Parathyroid adenoma (tissue), 2 donors: ENCODE measurements around the gene TPD52L2.

ENCODE experiments used
- H2AFZ ChIP-seq: fragments of 300-600 bp; sonication (generic); one replicate; pipeline ENCODE4 v1.7.0; 2017; ENCODE audit warnings: antibody characterized with exemption, mild to moderate bottlenecking
- H3K27ac ChIP-seq: fragments of 300-600 bp; sonication (generic); one replicate; pipeline ENCODE4 v1.7.0; 2017
- H3K27me3 ChIP-seq: fragments of 300-600 bp; sonication (generic); one replicate; pipeline ENCODE4 v1.7.0; 2017; ENCODE audit warnings: low read length; ENCODE audit not compliant: control insufficient read depth, insufficient read depth
- H3K36me3 ChIP-seq: fragments of 300-600 bp; sonication (generic); one replicate; pipeline ENCODE4 v1.7.0; 2017; ENCODE audit warnings: low read length; ENCODE audit not compliant: control insufficient read depth, insufficient read depth
- H3K4me1 ChIP-seq: fragments of 300-600 bp; sonication (generic); one replicate; pipeline ENCODE4 v1.7.0; 2017; ENCODE audit warnings: control low read depth
- H3K4me2 ChIP-seq: fragments of 300-600 bp; sonication (generic); one replicate; pipeline ENCODE4 v1.7.0; 2017; ENCODE audit warnings: low read length
- H3K4me3 ChIP-seq: fragments of 300-600 bp; sonication (generic); one replicate; pipeline ENCODE4 v1.7.0; 2017; ENCODE audit warnings: low read depth, low read length
- H3K79me2 ChIP-seq: fragments of 300-600 bp; sonication (generic); one replicate; pipeline ENCODE4 v1.7.0; 2017; ENCODE audit warnings: control low read depth
- H3K9ac ChIP-seq: fragments of 300-600 bp; sonication (generic); one replicate; pipeline ENCODE4 v1.7.0; 2017; ENCODE audit warnings: mild to moderate bottlenecking
- H3K9me3 ChIP-seq: fragments of 300-600 bp; sonication (generic); one replicate; pipeline ENCODE4 v1.7.0; 2017; ENCODE audit warnings: low read length; ENCODE audit not compliant: control insufficient read depth
- CTCF ChIP-seq: fragments of 300-600 bp; sonication (generic); IDR thresholded peaks from one replicate; pipeline ENCODE4 v1.7.0; 2017; ENCODE audit warnings: antibody characterized with exemption, mild to moderate bottlenecking
- donor health status: primary hyperparathyroidism.

The TPD52L2 gene

DNA sequence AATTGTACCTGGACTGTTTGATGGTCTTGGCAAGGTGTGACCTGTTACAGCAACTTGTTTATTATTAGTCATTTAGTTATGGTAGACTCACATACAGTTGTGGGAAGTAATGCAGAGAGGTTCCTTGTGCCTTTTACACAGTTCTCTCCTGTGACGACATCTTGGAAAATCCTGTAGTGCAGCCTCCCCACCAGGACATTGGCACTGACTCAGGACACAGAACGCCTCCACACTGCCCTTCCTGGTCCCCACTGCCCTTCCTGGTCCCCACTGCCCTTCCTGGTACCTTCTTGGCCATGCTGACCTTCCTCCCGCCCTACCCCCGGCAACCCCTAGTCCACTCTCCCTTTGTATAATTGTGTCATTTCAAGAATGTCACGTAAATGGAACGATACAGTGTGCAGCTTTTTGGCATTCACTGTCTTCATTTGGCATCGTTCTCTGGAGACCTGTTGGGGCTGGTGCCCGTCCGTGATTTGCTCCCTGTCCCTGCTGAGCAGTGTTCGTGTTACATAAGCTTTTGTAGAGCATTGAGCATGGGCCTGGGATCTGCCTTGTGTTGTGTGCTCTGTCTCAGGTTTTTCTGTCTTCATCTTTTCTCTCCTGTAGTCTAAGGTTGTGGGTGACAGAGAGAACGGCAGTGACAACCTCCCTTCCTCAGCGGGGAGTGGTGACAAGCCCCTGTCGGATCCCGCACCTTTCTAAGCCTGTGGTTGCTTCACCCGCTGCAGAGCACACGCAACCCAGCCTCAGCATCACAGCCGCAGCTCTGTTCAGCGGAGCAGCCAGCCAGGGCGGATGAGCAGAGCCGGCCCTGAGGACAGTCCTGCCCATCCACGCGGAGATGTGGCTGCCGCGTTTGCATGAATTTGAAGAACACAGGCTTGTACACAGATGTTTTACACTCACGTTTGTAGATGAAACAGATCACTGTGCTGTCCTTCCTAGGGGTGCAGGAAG is 24.5 kb downstream of the TPD52L2 start:
- Histone ChIP-seq H3K27ac (no peak overlapping the region), H3K79me2 (peaks cover 4% of the 10 kb centered on the region), H3K4me2 (no peak overlapping the region), H3K4me1 (no peaks in the 10 kb centered on the region), H3K36me3 (no peaks in the 10 kb centered on the region), H3K9ac (no peak overlapping the region), H3K4me3 (no peak overlapping the region), H3K9me3 (no peaks in the 10 kb centered on the region), H2AFZ (no peak overlapping the region), H3K27me3 (no peaks in the 10 kb centered on the region)
- TF ChIP-seq CTCF = no peak

- Histone ChIP-seq H3K27me3 (no peaks in the 10 kb centered on the region), H3K9ac (no peak overlapping the region), H2AFZ (no peak overlapping the region), H3K36me3 (no peaks in the 10 kb centered on the region), H3K79me2 (peaks cover 2% of the 10 kb centered on the region), H3K4me3 (no peak overlapping the region), H3K4me1 (no peaks in the 10 kb centered on the region), H3K27ac (no peak overlapping the region), H3K9me3 (no peaks in the 10 kb centered on the region), H3K4me2 (no peak overlapping the region)
- TF ChIP-seq CTCF = no peak
Observed at GRCh38 chr20:63890201-63890576, 25.1 kb downstream of the TPD52L2 start.

DNA sequence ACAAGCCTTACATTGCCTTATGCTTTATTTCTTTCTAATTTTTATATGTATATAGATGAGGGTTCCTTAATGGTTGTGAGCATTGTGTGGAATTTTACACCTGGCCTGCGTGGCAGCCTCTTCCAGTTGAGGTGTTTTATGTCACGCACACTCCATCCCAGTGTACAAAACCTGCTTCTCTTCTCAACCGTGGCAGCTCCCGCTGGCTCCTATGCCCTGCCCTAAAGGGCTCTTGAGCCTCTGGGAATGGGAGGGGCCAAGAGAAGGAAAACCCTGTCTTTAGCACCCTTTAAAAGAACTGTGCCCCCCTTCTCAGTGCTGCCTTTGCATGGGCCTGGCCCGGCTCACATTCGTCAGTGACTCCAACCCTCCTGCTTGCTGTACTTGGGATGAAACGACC is 25.5 kb downstream of the TPD52L2 start:
- no peak for TF ChIP-seq CTCF
- Histone ChIP-seq H3K9ac (no peak overlapping the region), H3K4me1 (no peaks in the 10 kb centered on the region)

DNA sequence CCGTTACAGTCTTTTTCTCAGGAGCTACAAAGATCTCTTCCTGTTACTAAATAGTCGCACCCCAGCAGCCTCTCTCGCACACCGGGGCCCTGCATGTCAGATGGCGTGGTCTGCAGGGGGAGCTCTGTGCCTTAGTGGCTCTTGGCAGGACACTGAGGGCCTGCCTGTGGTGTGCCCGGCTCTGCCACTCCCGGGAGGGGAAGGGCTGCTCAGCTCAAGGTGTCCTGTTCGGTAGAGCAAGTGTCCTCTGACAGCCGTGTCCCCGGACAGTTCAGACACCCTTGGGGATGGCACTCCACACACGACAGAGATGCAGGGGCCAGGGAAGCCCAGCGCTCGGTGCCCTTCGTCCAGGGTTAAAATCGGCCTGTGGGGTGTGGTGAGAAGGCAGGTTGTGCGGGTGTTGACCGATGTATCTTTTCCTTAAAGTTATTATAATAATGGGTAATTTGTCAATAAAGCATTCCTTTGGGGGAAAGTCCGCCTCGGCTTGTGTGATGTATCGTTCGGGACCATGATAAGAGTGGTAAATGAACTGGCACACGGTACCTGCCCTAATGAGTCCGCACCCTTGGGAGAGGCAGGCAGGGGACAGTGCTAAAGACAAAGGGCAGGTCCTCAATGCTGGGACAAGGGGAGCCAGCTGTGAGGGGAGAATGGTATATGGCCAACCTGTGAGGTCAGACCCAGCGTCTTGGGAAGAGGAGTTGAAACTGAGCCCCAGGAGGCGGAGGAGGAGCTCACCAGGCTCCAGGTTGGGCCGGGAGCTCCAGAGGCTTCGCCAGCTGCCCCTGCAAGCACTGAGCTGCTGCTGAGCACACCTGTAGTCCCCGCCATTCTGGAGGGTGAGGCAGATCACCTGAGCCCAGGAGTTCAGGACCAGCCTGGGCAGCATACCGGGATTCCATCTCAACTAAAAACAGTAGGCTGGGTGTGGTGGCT is 26.3 kb downstream of the TPD52L2 start:
- H3K79me2 ChIP-seq = peaks cover 2% of the 10 kb centered on the region
- H3K4me1 ChIP-seq = no peaks in the 10 kb centered on the region
- no peaks in the 10 kb centered on the region for H3K36me3 ChIP-seq
- H3K4me3 ChIP-seq = no peak overlapping the region
- H2AFZ ChIP-seq = no peak overlapping the region
- no peaks in the 10 kb centered on the region for H3K9me3 ChIP-seq
- no peak overlapping the region for H3K27ac ChIP-seq
- no peak for TF ChIP-seq CTCF
- H3K27me3 ChIP-seq = no peaks in the 10 kb centered on the region
- H3K9ac ChIP-seq = no peak overlapping the region
- no peak overlapping the region for H3K4me2 ChIP-seq

More for the DNA sequence above, 25.5 kb downstream of the TPD52L2 start:
- peaks cover 2% of the 10 kb centered on the region for H3K79me2 ChIP-seq
- no peak overlapping the region for H2AFZ ChIP-seq
- no peak overlapping the region for H3K4me2 ChIP-seq
- H3K27me3 ChIP-seq = no peaks in the 10 kb centered on the region
- H3K36me3 ChIP-seq = no peaks in the 10 kb centered on the region
- no peaks in the 10 kb centered on the region for H3K9me3 ChIP-seq
- no peak overlapping the region for H3K27ac ChIP-seq
- no peak overlapping the region for H3K4me3 ChIP-seq
